HG03103 (cell line): ENCODE data around the gene FNDC3B.
A peak's percentile ranks its signal among the peaks of the same experiment; 100 is the strongest.

ENCODE experiments used
- ATAC-seq: cut with Tn5 transposase; IDR thresholded peaks from one replicate; pipeline ENCODE4 v1.9.1; 2021; ENCODE audit warnings: low read depth; ENCODE audit not compliant: unreplicated experiment

FNDC3B gene

GRCh38 chr3:172071780-172072330, 32.5 kb downstream of the FNDC3B start:
- no peak for ATAC-seq

GRCh38 chr3:172072543-172072942, 33.2 kb downstream of the FNDC3B start:
- no peak for ATAC-seq

GRCh38 chr3:172073262-172073915, 34.0 kb downstream of the FNDC3B start:
- ATAC-seq = no peak

- ATAC-seq = no peak
Measured at GRCh38 chr3:172074032-172074431, 34.7 kb downstream of the FNDC3B start.

- ATAC-seq = no peak
Measured at GRCh38 chr3:172074586-172074985, 35.2 kb downstream of the FNDC3B start.

- no peak for ATAC-seq
Measured at GRCh38 chr3:172076212-172076611, 36.8 kb downstream of the FNDC3B start.

- ATAC-seq = no peak
Measured at GRCh38 chr3:172077197-172077757, 37.9 kb downstream of the FNDC3B start.

- ATAC-seq = no peak
Measured at GRCh38 chr3:172078244-172078643, 38.9 kb downstream of the FNDC3B start.

- no peak for ATAC-seq
Measured at GRCh38 chr3:172078721-172079120, 39.3 kb downstream of the FNDC3B start.

- no peak for ATAC-seq
Measured at GRCh38 chr3:172079326-172079976, 40.1 kb downstream of the FNDC3B start.

- no peak for ATAC-seq
Measured at GRCh38 chr3:172080503-172080902, 41.1 kb downstream of the FNDC3B start.

GRCh38 chr3:172082269-172082668, 42.9 kb downstream of the FNDC3B start:
- no peak for ATAC-seq

- ATAC-seq = no peak
Measured at GRCh38 chr3:172082820-172083513, 43.6 kb downstream of the FNDC3B start.

- no peak for ATAC-seq
Measured at GRCh38 chr3:172083995-172084409, 44.6 kb downstream of the FNDC3B start.

- no peak for ATAC-seq
Measured at GRCh38 chr3:172084871-172085556, 45.6 kb downstream of the FNDC3B start.

- ATAC-seq = no peak
Measured at GRCh38 chr3:172085557-172085895, 46.1 kb downstream of the FNDC3B start.

GRCh38 chr3:172086071-172086470, 46.7 kb downstream of the FNDC3B start:
- ATAC-seq = no peak

GRCh38 chr3:172087198-172087597, 47.8 kb downstream of the FNDC3B start:
- ATAC-seq = no peak

GRCh38 chr3:172087602-172088580, 48.5 kb downstream of the FNDC3B start:
- ATAC-seq = peak; percentile 85

GRCh38 chr3:172089250-172089649, 49.9 kb downstream of the FNDC3B start:
- ATAC-seq = no peak
